Naive thymus-derived CD4-positive, alpha-beta T cell (primary cell): ENCODE data around the gene OBI1. TPM values are rescaled to one million over a fixed set of nuclear protein-coding genes. Genes with fewer than 3 reads are reported as not detected.
A peak's percentile ranks its signal among the peaks of the same experiment; 100 is the strongest.

ENCODE experiments used
- ATAC-seq: fragments of 150-1000 bp; cut with Tn5 transposase; 2 replicates; pipeline ENCODE4 v1.10.0; 2021; ENCODE audit warnings: mild to moderate bottlenecking, moderate library complexity
- CTCF ChIA-PET: fragments of 350-600 bp; sonication (Branson Sonifier 250); formaldehyde crosslinking; loops from one replicate; lab custom pipeline; 2021; ENCODE audit warnings: antibody characterized with exemption; lab: Charles Lee
- POLR2A ChIA-PET: fragments of 350-600 bp; sonication (Branson Sonifier 250); formaldehyde crosslinking; loops from one replicate; lab custom pipeline; 2021; ENCODE audit warnings: antibody characterized with exemption, inconsistent platforms; lab: Charles Lee
- DNase-seq, 9 donors: peaks; one replicate each; pipeline versions ENCODE4 v3.0.0 to v3.0.0-alpha.2; 2020 to 2022; ENCODE audit warnings: mixed read lengths in 1 of 9
- H3K27ac ChIP-seq: one replicate; pipeline ENCODE4 v1.7.0; 2013; ENCODE audit warnings: mild to moderate bottlenecking, low read depth, low read length, moderate library complexity
- H3K27me3 ChIP-seq, 2 donors: one replicate each; pipeline ENCODE4 v1.7.0; 2013; ENCODE audit warnings: low read length in 2 of 2, mild to moderate bottlenecking in 2 of 2, moderate library complexity in 2 of 2; ENCODE audit not compliant: control insufficient read depth in 2 of 2, insufficient read depth in 2 of 2
- H3K36me3 ChIP-seq, 3 experiments: 1 replicate in 2 of 3; 2 replicates in 1 of 3; pipeline ENCODE4 v1.7.0; 2013; ENCODE audit warnings: low read length in 3 of 3, mild to moderate bottlenecking in 3 of 3, moderate library complexity in 1 of 3; ENCODE audit not compliant: insufficient read depth in 3 of 3, control insufficient read depth in 2 of 3
- H3K4me1 ChIP-seq, 2 donors: one replicate each; pipeline ENCODE4 v1.7.0; 2013; ENCODE audit warnings: low read length in 2 of 2, mild to moderate bottlenecking in 2 of 2, moderate library complexity in 1 of 2; ENCODE audit not compliant: control insufficient read depth in 2 of 2, insufficient read depth in 2 of 2
- H3K4me3 ChIP-seq: 2 replicates; pipeline ENCODE4 v1.7.0; 2013; ENCODE audit warnings: mild to moderate bottlenecking, low read length
- H3K9me3 ChIP-seq, 3 experiments: 1 replicate in 2 of 3; 2 replicates in 1 of 3; pipeline ENCODE4 v1.7.0; 2013; ENCODE audit warnings: low read length in 3 of 3; ENCODE audit not compliant: control insufficient read depth in 2 of 3
- H3K27ac Mint-ChIP-seq, 9 donors: one replicate each; pipeline ENCODE4 v1.8.0; 2020 to 2022; ENCODE audit warnings: mixed read lengths in 9 of 9, mild to moderate bottlenecking in 8 of 9, moderate library complexity in 5 of 9, inconsistent platforms in 2 of 9
- H3K27me3 Mint-ChIP-seq, 5 donors: one replicate each; pipeline ENCODE4 v1.8.0; 2021 to 2022; ENCODE audit warnings: mixed read lengths in 5 of 5, mild to moderate bottlenecking in 1 of 5
- H3K36me3 Mint-ChIP-seq, 5 donors: one replicate each; pipeline ENCODE4 v1.8.0; 2020 to 2022; ENCODE audit warnings: mixed read lengths in 5 of 5, mild to moderate bottlenecking in 3 of 5, inconsistent platforms in 1 of 5
- H3K4me1 Mint-ChIP-seq, 7 donors: one replicate each; pipeline ENCODE4 v1.8.0; 2020 to 2022; ENCODE audit warnings: mixed read lengths in 7 of 7, mild to moderate bottlenecking in 3 of 7, inconsistent platforms in 1 of 7
- H3K4me3 Mint-ChIP-seq, 10 donors: one replicate each; pipeline ENCODE4 v1.8.0; 2020 to 2022; ENCODE audit warnings: mild to moderate bottlenecking in 10 of 10, mixed read lengths in 10 of 10, moderate library complexity in 6 of 10, inconsistent platforms in 2 of 10
- H3K9me3 Mint-ChIP-seq, 11 donors: one replicate each; pipeline ENCODE4 v1.8.0; 2020 to 2022; ENCODE audit warnings: mixed read lengths in 11 of 11, mild to moderate bottlenecking in 4 of 11, inconsistent platforms in 1 of 11, moderate library complexity in 1 of 11
- intact Hi-C, 2 donors: fragments of 100-400 bp; cut with micrococcal nuclease; formaldehyde crosslinking; loops; one replicate each; pipeline ENCODE4 v1.15.1; 2023
- polyA plus RNA-seq, 2 donors: library from polyadenylated mRNA; unstranded; fragments of 300-500 nt; fragmentation: Illumina TruSeq; gene quantifications; one replicate each; pipeline ENCODE4 v1.2.3, GENCODE V29; 2021
- total RNA-seq, 6 experiments: library from RNA in 5 of 6; stranded (reverse) in 5 of 6; gene quantifications; 1 replicate in 5 of 6; 2 replicates in 1 of 6; pipeline ENCODE4 v1.2.3 and lab custom pipeline; 2021 to 2026

The OBI1 gene
- total and polyA plus RNA-seq, 7 experiments from 2014 or later = 4.2 to 17.7 (median 15.9) TPM

DNA sequence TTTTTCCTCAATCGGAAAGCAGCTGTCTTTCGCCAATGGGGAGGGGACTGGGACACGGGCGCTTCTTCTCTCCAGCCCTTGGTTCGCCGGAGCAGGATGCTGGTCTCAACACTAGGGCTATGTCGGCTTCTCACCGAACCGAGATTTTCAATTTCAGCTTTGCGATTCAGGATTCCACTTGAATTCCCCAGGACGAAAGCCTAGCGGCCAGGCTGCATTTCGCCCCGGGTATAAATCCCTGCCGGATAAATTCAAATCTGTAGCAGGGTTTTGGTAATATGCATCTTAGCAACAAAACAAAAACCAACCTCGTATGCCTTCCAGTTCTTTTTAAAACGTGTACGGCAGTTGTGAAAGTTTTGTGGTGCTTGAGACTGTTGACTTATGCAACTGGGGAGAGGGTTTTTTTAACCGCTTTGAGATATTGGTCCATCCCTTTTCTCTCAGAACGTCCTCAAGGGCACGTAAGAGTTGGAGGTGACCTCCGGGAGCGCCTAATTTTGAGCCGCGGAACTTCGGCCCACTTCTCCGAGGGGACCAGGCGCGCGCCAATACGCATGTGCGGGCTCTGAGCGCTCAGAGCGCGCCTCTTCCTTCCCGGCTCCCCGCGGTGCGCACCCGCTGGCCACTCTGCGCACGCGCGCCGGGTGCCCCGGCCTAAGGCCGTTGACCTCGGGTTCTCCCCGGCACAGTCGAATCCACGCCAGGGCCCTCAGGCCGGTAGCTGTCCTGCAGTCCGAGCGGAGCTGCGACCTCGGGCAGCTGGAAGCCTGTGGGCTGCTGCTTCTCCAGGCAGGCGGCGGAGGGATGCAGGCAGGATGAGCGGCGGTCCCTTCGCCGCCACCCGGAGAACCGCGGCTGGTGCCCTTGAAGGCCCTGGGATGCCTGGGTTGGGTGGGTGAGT is 63.2 kb downstream of the OBI1 start:
- ChIA-PET CTCF (no interaction called here), POLR2A (interaction anchor here (1.7 kb wide), 1 partner anchor 11 kb away, joined by 6 read pairs; no protein-coding TSS in a partner anchor)
- DNase-seq (peak in 1 of 9 donors; percentile 38), ATAC-seq (no peak)
- Histone ChIP-seq H3K27me3 (peaks cover 68 to 70% of the 10 kb centered on the region in 2 donors), H3K36me3 (no peaks in the 10 kb centered on the region), H3K4me3 (no peak overlapping the region), H3K9me3 (peaks cover 0 to 22% (median 0%) of the 10 kb centered on the region in 3 experiments), H3K27ac (no peak overlapping the region), H3K4me1 (no peaks in the 10 kb centered on the region)
- Mint-ChIP-seq H3K4me1 (peaks cover 0 to 23% (median 13%) of the 10 kb centered on the region in 7 donors), H3K27me3 (peaks cover 85 to 90% (median 87%) of the 10 kb centered on the region in 5 donors), H3K9me3 (peaks cover 0 to 83% (median 34%) of the 10 kb centered on the region in 11 donors), H3K36me3 (peaks cover 0 to 17% (median 0%) of the 10 kb centered on the region in 5 donors), H3K4me3 (peak overlapping the region in 8 of 10 donors; percentile 4 to 50 (median 26)), H3K27ac (peak overlapping the region in 6 of 9 donors; percentile 25 to 81 (median 60))
- intact Hi-C loops = loop anchor here in 1 of 2 donors (1.0 to 5.0 kb wide), 2 partner anchors 8 to 1747 kb away; partner anchors contain the start of genes POU4F1 and SPRY2

DNA sequence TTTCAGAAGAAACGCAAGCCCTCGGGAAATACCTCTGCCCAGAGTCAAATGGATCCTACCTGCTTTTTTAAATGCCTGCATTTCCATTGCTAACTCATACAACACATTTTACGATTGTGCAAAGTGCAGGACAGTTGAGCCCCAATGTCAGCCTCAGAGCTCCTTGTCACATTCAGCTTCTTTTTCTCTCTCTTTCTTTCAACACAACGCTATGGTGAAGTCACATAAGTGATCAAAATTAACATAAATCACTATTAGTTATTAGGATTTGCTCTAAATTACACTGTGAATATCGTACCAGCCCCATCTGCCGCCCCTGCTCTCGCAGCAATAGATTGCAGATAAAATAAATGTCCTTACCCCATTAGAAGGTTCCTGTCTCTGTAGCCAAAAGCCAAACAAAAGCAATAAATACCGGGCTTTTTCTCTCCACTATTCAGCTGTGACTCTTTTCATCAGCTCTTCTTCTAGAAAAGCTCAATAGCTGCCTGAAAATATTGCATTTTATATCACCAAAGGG is 64.4 kb downstream of the OBI1 start:
- H3K27ac Mint-ChIP-seq = peak overlapping the region in 5 of 9 donors; percentile 37 to 81 (median 64)
- peaks cover 56 to 63% of the 10 kb centered on the region in 2 donors for H3K27me3 ChIP-seq
- POLR2A ChIA-PET = no interaction called here

DNA sequence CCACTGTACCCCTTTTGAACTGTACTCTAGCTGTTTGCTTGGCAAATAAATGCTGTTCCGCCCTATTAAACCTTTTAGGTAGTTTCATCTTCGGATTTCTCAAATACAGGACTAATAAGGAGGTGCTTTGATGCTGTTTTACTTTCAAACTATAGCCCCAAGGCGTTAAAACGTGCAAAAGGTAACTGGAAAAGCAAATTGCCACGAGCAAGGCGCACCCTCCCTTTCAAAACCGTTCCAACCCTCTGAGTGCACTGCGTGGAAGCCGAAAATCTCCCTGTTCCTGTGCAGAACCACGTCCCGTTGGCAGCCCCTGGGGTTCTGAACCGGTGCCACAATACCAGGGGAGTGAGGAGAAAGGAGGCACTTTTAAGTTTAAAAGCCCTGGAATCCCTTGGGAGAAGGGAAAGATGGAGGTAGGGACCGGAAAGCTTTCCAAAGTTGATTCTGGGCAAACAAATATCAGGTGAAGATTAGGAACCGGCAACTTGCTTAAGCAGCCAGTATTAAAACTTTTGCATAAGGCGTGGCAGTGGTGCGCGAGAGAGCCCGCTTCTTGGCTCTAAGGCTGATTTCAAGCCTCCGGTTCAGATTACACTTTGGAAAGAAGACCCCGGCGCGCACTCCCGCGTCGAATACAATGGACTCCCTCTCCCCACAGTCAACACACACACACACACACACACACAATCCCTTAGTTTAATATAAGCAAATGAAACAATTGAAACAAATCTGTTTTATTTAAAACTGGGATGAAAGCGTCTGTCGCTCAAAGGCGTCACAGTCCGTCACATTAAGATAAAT is 65.1 kb downstream of the OBI1 start:
- peaks cover 56 to 62% of the 10 kb centered on the region in 2 donors for H3K27me3 ChIP-seq
- ChIA-PET POLR2A (no interaction called here), CTCF (no interaction called here)
- no peaks in the 10 kb centered on the region for H3K36me3 ChIP-seq
- Mint-ChIP-seq H3K9me3 (peaks cover 0 to 80% (median 32%) of the 10 kb centered on the region in 11 donors), H3K36me3 (peaks cover 0 to 13% (median 5%) of the 10 kb centered on the region in 5 donors), H3K4me3 (peak overlapping the region in 2 of 10 donors; percentile 36 to 46), H3K27me3 (peaks cover 84 to 88% (median 86%) of the 10 kb centered on the region in 5 donors), H3K4me1 (peaks cover 0 to 14% (median 6%) of the 10 kb centered on the region in 7 donors), H3K27ac (peak overlapping the region in 5 of 9 donors; percentile 37 to 81 (median 65))
- intact Hi-C loops = loop anchor here in 1 of 2 donors (2.0 kb wide), 1 partner anchor 15 kb away; no protein-coding TSS in a partner anchor
- DNase-seq (no peak), ATAC-seq (no peak)
- no peak overlapping the region for H3K4me3 ChIP-seq
- no peak overlapping the region for H3K27ac ChIP-seq
- H3K4me1 ChIP-seq = no peaks in the 10 kb centered on the region
- peaks cover 0 to 22% (median 0%) of the 10 kb centered on the region in 3 experiments for H3K9me3 ChIP-seq

More for the DNA sequence above, 64.4 kb downstream of the OBI1 start:
- Mint-ChIP-seq H3K4me1 (peaks cover 0 to 14% (median 6%) of the 10 kb centered on the region in 7 donors), H3K9me3 (peaks cover 0 to 81% (median 29%) of the 10 kb centered on the region in 11 donors), H3K27me3 (peaks cover 84 to 88% (median 86%) of the 10 kb centered on the region in 5 donors), H3K36me3 (peaks cover 0 to 17% (median 5%) of the 10 kb centered on the region in 5 donors), H3K4me3 (peak overlapping the region in 3 of 10 donors; percentile 36 to 46 (median 41))
- Histone ChIP-seq H3K27ac (no peak overlapping the region), H3K4me1 (no peaks in the 10 kb centered on the region), H3K9me3 (peaks cover 0 to 22% (median 0%) of the 10 kb centered on the region in 3 experiments), H3K36me3 (no peaks in the 10 kb centered on the region), H3K4me3 (no peak overlapping the region)
- DNase-seq = no peak
- intact Hi-C loops = no loop called here
- CTCF ChIA-PET = no interaction called here
- ATAC-seq = no peak

DNA sequence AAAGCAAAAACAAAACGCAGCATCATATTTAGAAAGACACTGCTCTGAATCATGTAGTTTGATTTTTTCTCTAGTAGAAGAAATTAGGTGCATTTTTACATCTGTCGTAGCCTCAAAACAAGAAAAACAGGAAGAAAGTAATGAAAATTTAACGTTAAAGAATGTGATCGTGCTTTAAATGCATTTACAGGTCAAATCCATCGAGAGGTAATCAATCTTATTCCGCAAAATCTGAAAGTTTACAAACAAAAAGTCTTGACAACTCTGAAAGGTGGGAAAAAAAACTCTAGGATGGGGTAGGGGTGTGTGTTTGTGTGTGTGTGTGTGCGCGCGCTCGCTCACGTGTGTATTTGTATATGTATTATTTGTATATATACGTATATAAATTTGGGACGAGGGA is 65.8 kb downstream of the OBI1 start:
- Mint-ChIP-seq H3K27ac (peak overlapping the region in 2 of 9 donors; percentile 6 to 50), H3K4me3 (peak overlapping the region in 1 of 10 donors; percentile 22), H3K9me3 (peaks cover 0 to 80% (median 33%) of the 10 kb centered on the region in 11 donors), H3K36me3 (peaks cover 0 to 13% (median 5%) of the 10 kb centered on the region in 5 donors), H3K4me1 (peaks cover 0 to 14% (median 6%) of the 10 kb centered on the region in 7 donors), H3K27me3 (peaks cover 85 to 89% (median 86%) of the 10 kb centered on the region in 5 donors)
- Histone ChIP-seq H3K9me3 (peaks cover 0 to 22% (median 0%) of the 10 kb centered on the region in 3 experiments), H3K36me3 (no peaks in the 10 kb centered on the region), H3K4me1 (no peaks in the 10 kb centered on the region), H3K4me3 (no peak overlapping the region), H3K27me3 (peaks cover 49 to 55% of the 10 kb centered on the region in 2 donors), H3K27ac (no peak overlapping the region)
- intact Hi-C loops = loop anchor here in 1 of 2 donors (2.0 kb wide), 1 partner anchor 16 kb away; no protein-coding TSS in a partner anchor
- DNase-seq (no peak), ATAC-seq (no peak)
- CTCF ChIA-PET = no interaction called here
- POLR2A ChIA-PET = no interaction called here

DNA sequence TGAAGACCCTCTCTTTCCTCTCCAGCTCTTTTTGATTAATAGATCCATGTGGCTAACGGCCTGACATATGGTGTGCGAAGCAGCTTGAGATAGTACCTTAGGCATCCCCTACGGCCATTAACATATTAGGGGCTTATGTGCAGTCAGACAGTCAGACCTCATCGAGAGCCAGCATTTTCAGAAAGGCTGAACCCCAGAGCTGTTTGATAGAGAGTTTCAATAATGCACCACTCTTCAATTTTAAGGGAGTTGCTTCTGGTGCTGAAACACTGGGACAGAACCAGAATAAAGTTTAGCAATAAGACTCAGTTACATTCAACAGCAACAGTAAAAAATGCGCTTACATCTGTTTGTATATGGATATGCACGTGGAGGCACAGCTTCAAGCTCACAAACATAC is 66.4 kb downstream of the OBI1 start:
- no peak for DNase-seq
- peaks cover 0 to 14% (median 6%) of the 10 kb centered on the region in 7 donors for H3K4me1 Mint-ChIP-seq
- no peak overlapping the region for H3K4me3 Mint-ChIP-seq
- H3K27me3 ChIP-seq = peaks cover 43 to 52% of the 10 kb centered on the region in 2 donors
- no peaks in the 10 kb centered on the region for H3K36me3 ChIP-seq
- H3K9me3 Mint-ChIP-seq = peaks cover 0 to 82% (median 32%) of the 10 kb centered on the region in 11 donors
- H3K27ac Mint-ChIP-seq = peak overlapping the region in 1 of 9 donors; percentile 50
- no peak overlapping the region for H3K27ac ChIP-seq
- peaks cover 0 to 15% (median 5%) of the 10 kb centered on the region in 5 donors for H3K36me3 Mint-ChIP-seq
- CTCF ChIA-PET = interaction anchor here (0.6 kb wide), 2 partner anchors 47 to 67 kb away, joined by 3 to 6 read pairs; no protein-coding TSS in a partner anchor
- H3K4me1 ChIP-seq = no peaks in the 10 kb centered on the region
- H3K27me3 Mint-ChIP-seq = peaks cover 87 to 91% (median 88%) of the 10 kb centered on the region in 5 donors
- no peak overlapping the region for H3K4me3 ChIP-seq
- ATAC-seq = no peak
- POLR2A ChIA-PET = no interaction called here
- peaks cover 0 to 24% (median 0%) of the 10 kb centered on the region in 3 experiments for H3K9me3 ChIP-seq
- intact Hi-C loops = loop anchor here in 1 of 2 donors (2.0 kb wide), 1 partner anchor 16 kb away; no protein-coding TSS in a partner anchor
